HG02981 (cell line): ENCODE measurements around the gene GPRIN2.
"Not testable (repeated sequence)": the region's sequence is repeated elsewhere in the genome, so short reads cannot be mapped to it uniquely, and the experiment has no call there.

ENCODE experiments used
- ATAC-seq: cut with Tn5 transposase; IDR thresholded peaks from one replicate; pipeline ENCODE4 v1.9.1; 2021; ENCODE audit warnings: mild to moderate bottlenecking, moderate library complexity; ENCODE audit not compliant: unreplicated experiment

GPRIN2 gene

GRCh38 chr10:46556515-46557318 is at the start of gene GPRIN2:
TSS of gene GPRIN2 (minus strand) at chr10:46556658. CDS start at chr10:46550736, 5,922 bp downstream.
- ATAC-seq: no peak

GRCh38 chr10:46600516-46600915 is 44.1 kb upstream of the GPRIN2 start:
- peak; percentile 63 for ATAC-seq

- ATAC-seq: peak; percentile 75
Observed at GRCh38 chr10:46597616-46598246, 41.3 kb upstream of the GPRIN2 start.

GRCh38 chr10:46596570-46596969 is 40.1 kb upstream of the GPRIN2 start:
- not testable (repeated sequence) for ATAC-seq

- not testable (repeated sequence) for ATAC-seq
Observed at GRCh38 chr10:46594453-46595063, 38.1 kb upstream of the GPRIN2 start.

- not testable (repeated sequence) for ATAC-seq
Observed at GRCh38 chr10:46593307-46593706, 36.8 kb upstream of the GPRIN2 start.

- not testable (repeated sequence) for ATAC-seq
Observed at GRCh38 chr10:46591053-46591452, 34.6 kb upstream of the GPRIN2 start.

GRCh38 chr10:46589589-46589988 is 33.1 kb upstream of the GPRIN2 start:
- ATAC-seq: not testable (repeated sequence)

GRCh38 chr10:46588221-46588620 is 31.8 kb upstream of the GPRIN2 start:
- ATAC-seq: not testable (repeated sequence)

- not testable (repeated sequence) for ATAC-seq
Observed at GRCh38 chr10:46587546-46587945, 31.1 kb upstream of the GPRIN2 start.

- not testable (repeated sequence) for ATAC-seq
Observed at GRCh38 chr10:46585246-46585645, 28.8 kb upstream of the GPRIN2 start.

GRCh38 chr10:46584196-46584595 is 27.7 kb upstream of the GPRIN2 start:
- not testable (repeated sequence) for ATAC-seq

- ATAC-seq: not testable (repeated sequence)
Observed at GRCh38 chr10:46582568-46582967, 26.1 kb upstream of the GPRIN2 start.

GRCh38 chr10:46581997-46582396 is 25.5 kb upstream of the GPRIN2 start:
- not testable (repeated sequence) for ATAC-seq

- ATAC-seq: not testable (repeated sequence)
Observed at GRCh38 chr10:46579378-46579777, 22.9 kb upstream of the GPRIN2 start.

- ATAC-seq: not testable (repeated sequence)
Observed at GRCh38 chr10:46578474-46579178, 22.2 kb upstream of the GPRIN2 start, which contains the start of gene SYT15. TSS of gene SYT15 (plus strand) at chr10:46579128. CDS start at chr10:46579169, 41 bp downstream.

GRCh38 chr10:46577624-46578473 is 21.4 kb upstream of the GPRIN2 start:
- not testable (repeated sequence) for ATAC-seq

GRCh38 chr10:46573884-46574283 is 17.4 kb upstream of the GPRIN2 start:
- not testable (repeated sequence) for ATAC-seq

GRCh38 chr10:46573314-46573713 is 16.9 kb upstream of the GPRIN2 start:
- ATAC-seq: not testable (repeated sequence)

- not testable (repeated sequence) for ATAC-seq
Observed at GRCh38 chr10:46572765-46573164, 16.3 kb upstream of the GPRIN2 start.
